NB4 (cell line): ENCODE data around the gene SRBD1.

Experiments used
- DNase-seq: peaks from one replicate; pipeline ENCODE4 v3.0.0; 2010; ENCODE audit warnings: low read depth
- H3K4me3 ChIP-seq: one replicate; pipeline ENCODE4 v1.5.1; 2011; ENCODE audit warnings: mild to moderate bottlenecking, low read depth, low read length, moderate library complexity
- MYC ChIP-seq: IDR thresholded peaks from 2 replicates; pipeline ENCODE4 v1.6.1; 2011; ENCODE audit warnings: low read depth, low read length
- POLR2A ChIP-seq: IDR thresholded peaks from 2 replicates; pipeline ENCODE4 v1.6.1; 2011; ENCODE audit warnings: mild to moderate bottlenecking; ENCODE audit not compliant: insufficient read length; ENCODE audit errors: extremely low read depth
- TF ChIP-seq, protein P1 (sequence below): IDR thresholded peaks from one replicate; pipeline ENCODE4 v1.5.1; 2012; ENCODE audit warnings: low read depth, low read length
- TF ChIP-seq, protein P2 (sequence below): IDR thresholded peaks from 2 replicates; pipeline ENCODE4 v1.6.1; 2011; ENCODE audit warnings: low read depth, low read length

The SRBD1 gene

DNA sequence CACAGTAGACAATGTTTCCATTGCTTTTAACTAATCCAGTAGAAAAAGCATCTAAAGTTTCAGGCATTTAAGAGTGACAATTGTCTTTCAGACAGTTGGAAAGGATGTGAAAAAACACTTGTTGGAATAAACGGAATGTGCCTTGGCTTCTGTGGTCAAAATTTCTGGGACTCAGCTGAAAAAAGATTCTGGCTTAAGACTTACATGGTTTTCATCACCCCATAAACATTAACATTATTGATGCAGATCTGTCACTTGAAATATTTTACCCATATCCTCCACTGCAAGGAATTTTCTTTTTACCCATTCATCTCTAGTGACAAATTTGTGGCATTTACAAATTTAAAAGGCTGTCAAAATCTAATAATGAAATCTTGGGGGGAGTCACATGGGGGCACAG is 166.0 kb downstream of the SRBD1 start:
- no peak overlapping the region for H3K4me3 ChIP-seq
- no peak for DNase-seq
- TF ChIP-seq POLR2A (no peak), MYC (no peak)

DNA sequence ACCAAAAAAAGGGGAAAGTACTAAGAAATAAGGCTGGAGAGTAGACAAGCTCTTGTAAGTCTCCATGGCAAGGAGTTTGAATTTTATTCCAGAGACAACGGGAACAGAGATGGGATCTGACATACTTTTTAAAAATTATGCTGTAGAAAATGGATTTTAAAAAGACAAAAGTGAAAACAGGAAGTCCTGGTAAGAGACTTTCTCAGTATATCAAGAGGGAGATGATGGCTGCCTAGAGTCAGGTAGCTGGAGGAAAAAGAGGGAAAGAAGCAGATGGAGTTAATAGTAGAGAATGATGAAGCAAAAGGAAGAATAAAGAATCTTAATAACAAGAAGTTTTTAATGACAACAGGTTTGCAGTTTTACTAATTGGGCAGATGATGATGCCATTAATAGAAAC is 168.1 kb downstream of the SRBD1 start:
- DNase-seq, result no peak
- TF ChIP-seq MYC (no peak), POLR2A (no peak)
- TF ChIP-seq, protein P1, sequence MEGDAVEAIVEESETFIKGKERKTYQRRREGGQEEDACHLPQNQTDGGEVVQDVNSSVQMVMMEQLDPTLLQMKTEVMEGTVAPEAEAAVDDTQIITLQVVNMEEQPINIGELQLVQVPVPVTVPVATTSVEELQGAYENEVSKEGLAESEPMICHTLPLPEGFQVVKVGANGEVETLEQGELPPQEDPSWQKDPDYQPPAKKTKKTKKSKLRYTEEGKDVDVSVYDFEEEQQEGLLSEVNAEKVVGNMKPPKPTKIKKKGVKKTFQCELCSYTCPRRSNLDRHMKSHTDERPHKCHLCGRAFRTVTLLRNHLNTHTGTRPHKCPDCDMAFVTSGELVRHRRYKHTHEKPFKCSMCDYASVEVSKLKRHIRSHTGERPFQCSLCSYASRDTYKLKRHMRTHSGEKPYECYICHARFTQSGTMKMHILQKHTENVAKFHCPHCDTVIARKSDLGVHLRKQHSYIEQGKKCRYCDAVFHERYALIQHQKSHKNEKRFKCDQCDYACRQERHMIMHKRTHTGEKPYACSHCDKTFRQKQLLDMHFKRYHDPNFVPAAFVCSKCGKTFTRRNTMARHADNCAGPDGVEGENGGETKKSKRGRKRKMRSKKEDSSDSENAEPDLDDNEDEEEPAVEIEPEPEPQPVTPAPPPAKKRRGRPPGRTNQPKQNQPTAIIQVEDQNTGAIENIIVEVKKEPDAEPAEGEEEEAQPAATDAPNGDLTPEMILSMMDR, result no peak
- TF ChIP-seq, protein P2, sequence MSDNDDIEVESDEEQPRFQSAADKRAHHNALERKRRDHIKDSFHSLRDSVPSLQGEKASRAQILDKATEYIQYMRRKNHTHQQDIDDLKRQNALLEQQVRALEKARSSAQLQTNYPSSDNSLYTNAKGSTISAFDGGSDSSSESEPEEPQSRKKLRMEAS, result no peak
- H3K4me3 ChIP-seq, result no peak overlapping the region

DNA sequence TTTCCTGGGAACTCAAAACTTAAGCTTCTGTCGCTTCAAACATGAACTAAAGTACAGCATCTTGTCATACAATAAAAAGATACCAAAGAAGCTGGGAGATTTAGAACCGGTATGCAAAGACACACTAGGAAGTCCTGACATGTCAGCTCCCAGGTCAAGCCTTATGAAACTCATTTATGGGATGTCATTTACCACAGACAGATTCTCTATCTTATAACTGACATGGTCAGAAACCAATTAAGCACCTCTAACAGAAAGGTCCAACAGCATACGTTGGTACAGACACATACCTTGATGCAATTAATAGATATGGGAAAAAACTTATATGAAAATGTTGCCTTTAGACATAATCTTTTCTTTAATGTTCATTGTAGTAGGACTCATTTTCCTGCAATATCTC is 169.0 kb downstream of the SRBD1 start:
- no peak overlapping the region for H3K4me3 ChIP-seq
- TF ChIP-seq MYC, result no peak
- no peak for TF ChIP-seq POLR2A
- TF ChIP-seq, protein P1, result no peak
- TF ChIP-seq, protein P2, result no peak
- no peak for DNase-seq

DNA sequence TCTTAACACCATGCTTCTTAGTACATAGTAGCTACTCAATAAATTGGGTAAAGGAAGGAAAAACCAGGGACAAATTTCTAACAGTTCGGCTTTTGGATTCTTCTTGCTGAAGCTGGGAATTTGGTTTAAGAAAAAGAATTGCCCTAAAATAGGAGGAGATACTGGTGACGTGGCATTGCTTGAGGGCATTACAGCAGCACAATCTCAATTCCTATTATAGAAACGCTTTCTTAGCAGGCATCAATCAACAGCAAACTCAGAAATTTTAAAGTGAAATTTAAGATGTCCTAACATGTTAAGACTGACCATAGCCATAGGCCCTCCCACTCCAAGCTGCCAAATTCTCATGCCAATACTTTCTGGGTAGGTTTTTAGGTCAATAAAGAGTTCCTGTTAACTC is 169.5 kb downstream of the SRBD1 start:
- H3K4me3 ChIP-seq, result no peak overlapping the region
- no peak for DNase-seq
- TF ChIP-seq, protein P1, result no peak
- no peak for TF ChIP-seq POLR2A
- TF ChIP-seq, protein P2, result no peak
- no peak for TF ChIP-seq MYC

DNA sequence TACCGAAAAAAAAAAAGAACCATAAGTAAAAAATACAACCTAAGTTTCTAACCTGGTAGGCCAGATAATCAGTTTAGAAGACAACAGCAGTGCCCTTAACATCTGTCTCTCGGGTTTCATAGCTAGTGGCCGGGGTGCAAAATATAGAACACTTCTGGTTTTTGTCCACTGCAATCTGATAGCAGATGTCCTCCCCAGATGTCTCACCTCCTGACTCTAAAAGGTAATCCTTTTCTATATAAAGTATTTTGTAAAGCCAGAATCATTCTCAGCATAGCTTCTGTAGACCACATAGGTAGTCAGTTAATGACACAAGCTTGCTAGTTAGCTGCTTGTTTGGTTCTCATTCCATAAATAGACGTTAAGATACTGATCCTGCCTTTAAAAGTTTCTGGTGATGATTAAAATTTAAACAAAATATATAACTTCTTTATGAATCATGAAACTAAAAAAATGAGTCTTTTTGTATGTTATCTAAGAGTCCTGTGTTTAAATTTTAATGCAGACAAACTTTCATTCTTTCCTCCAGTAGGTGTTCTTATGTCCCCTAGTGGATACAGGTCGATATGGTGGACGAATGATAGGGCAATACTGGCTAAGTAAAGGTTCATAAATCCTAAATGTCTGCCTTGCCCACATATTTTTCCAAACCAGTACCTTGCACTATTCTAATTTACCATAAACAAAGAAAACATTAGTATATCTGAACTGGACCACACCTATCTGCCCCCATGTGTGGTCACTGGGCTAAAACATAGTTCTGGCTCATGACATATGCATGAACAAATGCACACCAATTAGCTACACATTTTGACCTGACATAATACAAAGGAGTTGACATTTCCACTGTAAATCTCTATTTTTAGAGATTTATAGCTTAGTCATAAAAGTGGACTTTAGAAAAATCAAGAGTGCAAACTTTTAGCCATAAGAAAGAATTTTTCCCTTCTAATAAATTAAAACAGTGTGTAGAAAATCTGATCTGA is 171.0 kb downstream of the SRBD1 start:
- DNase-seq, result no peak
- H3K4me3 ChIP-seq, result no peak overlapping the region
- no peak for TF ChIP-seq MYC
- TF ChIP-seq, protein P2, result no peak
- no peak for TF ChIP-seq POLR2A
- TF ChIP-seq, protein P1, result no peak

DNA sequence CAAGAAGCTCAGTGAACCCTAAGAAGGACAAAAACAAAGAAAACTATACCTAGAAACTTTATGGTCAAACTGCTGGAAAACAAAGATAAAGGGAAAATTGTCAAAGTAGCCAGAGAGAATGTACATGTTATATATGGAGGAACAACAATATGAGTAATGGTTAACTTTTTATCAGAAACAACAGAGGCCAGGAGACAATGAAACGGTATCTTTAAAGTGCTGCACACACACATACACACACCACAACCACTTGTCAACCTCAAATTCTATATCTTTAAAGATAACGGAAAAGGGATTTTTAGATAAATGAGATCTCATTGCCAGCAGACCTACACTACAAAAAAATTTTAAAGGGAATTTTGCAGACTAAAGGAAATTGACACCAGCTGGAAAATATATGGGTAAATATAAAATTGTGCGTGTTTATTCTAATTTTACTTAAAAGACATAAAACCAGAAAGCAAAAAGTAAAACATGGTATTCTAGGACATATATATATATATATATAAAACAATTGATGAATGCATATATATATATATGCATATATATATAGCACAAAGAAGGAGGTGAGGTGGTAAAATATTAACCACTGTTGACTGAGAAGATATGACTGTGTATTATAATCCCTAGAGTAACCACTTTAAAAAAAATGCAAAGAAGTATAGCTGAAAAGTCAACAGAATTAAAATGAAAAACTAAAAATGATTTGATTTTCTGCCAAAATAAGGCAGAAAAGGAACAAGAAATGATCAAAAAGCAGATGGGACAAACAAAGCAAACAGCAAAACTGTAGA is 172.0 kb downstream of the SRBD1 start:
- no peak overlapping the region for H3K4me3 ChIP-seq
- DNase-seq, result no peak
- TF ChIP-seq MYC (no peak), POLR2A (no peak)
- TF ChIP-seq, protein P1, result no peak
- TF ChIP-seq, protein P2, result no peak
